Measurements from ENCODE around the gene SEMG1. TPM values are rescaled to one million over a fixed set of nuclear protein-coding genes. Genes with fewer than 3 reads are reported as not detected.

The SEMG1 gene
- total and polyA plus RNA-seq, 2 donors from 2014 or later, result not detected

DNA sequence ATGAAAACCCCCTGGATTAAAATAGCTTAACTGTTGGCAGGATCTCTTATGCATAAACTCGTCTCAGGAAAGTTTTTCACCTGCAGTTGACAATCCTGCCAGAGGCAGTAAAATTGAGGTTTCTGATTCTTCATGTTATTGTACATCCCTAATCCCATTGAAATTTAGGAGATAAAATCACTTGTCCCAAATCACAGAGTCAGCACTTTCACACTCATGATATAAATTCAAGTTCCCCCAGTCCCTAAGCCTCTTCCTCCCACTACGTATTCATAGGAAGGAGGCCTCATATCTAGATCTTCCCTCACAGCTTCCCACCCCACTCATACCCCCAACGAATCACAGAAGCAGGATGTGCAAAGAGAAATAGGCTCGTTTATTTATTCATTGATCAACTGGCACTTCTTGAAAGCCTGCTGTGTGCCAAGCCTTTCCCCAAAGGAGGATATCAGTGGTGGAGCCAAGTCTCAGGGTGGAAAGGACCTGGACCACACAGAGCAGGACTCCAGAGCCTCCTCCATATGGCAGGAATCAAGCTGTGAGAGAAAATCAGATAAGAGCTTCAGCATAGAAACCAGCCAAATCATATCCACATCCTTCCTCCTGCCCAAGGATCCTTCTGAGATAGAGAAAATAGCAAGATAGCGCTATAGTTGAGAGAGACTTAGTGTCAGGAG, 45.2 kb downstream of the SEMG1 start:
- H3K4me3 ChIP-seq (ENCODE audit: low read length in 3 of 3), result no peak overlapping the region
- H3K27me3 ChIP-seq (ENCODE audit: control insufficient read depth, insufficient read depth, low read length), result no peaks in the 10 kb centered on the region
- intact Hi-C loops (cut with DNase I), result no loop called here
- no peak for FAIRE-seq
- TF ChIP-seq, protein P1, sequence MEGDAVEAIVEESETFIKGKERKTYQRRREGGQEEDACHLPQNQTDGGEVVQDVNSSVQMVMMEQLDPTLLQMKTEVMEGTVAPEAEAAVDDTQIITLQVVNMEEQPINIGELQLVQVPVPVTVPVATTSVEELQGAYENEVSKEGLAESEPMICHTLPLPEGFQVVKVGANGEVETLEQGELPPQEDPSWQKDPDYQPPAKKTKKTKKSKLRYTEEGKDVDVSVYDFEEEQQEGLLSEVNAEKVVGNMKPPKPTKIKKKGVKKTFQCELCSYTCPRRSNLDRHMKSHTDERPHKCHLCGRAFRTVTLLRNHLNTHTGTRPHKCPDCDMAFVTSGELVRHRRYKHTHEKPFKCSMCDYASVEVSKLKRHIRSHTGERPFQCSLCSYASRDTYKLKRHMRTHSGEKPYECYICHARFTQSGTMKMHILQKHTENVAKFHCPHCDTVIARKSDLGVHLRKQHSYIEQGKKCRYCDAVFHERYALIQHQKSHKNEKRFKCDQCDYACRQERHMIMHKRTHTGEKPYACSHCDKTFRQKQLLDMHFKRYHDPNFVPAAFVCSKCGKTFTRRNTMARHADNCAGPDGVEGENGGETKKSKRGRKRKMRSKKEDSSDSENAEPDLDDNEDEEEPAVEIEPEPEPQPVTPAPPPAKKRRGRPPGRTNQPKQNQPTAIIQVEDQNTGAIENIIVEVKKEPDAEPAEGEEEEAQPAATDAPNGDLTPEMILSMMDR (IDR thresholded peaks at IDR 0.05; ENCODE audit: borderline replicate concordance, extremely low read depth, insufficient read depth), result no peak
- H3K27ac ChIP-seq (ENCODE audit: low read depth in 2 of 2, low read length in 2 of 2), result no peak overlapping the region
- no peaks in the 10 kb centered on the region for H3K4me1 ChIP-seq (ENCODE audit: control insufficient read depth in 2 of 3, insufficient read depth in 2 of 3, low read depth in 1 of 3, low read length in 3 of 3)
- H3K9me3 ChIP-seq (ENCODE audit: control insufficient read depth in 2 of 3, insufficient read depth in 1 of 3, low read length in 3 of 3), result no peaks in the 10 kb centered on the region
- no peaks in the 10 kb centered on the region for H3K36me3 ChIP-seq (ENCODE audit: control insufficient read depth in 2 of 3, insufficient read depth in 3 of 3, low read length in 3 of 3)
- H3K9ac ChIP-seq (ENCODE audit: low read length in 3 of 3), result no peak overlapping the region
- no peak for DNase-seq

- DNase-seq (no peak), FAIRE-seq (no peak)
- no peaks in the 10 kb centered on the region for H3K9me3 ChIP-seq (ENCODE audit: control insufficient read depth in 2 of 3, insufficient read depth in 1 of 3, low read length in 3 of 3)
- no peaks in the 10 kb centered on the region for H3K27me3 ChIP-seq (ENCODE audit: control insufficient read depth, insufficient read depth, low read length)
- no peak overlapping the region for H3K9ac ChIP-seq (ENCODE audit: low read length in 3 of 3)
- TF ChIP-seq, protein P1 (IDR thresholded peaks at IDR 0.05; ENCODE audit: borderline replicate concordance, extremely low read depth, insufficient read depth), result no peak
- H3K4me1 ChIP-seq (ENCODE audit: control insufficient read depth in 2 of 3, insufficient read depth in 2 of 3, low read depth in 1 of 3, low read length in 3 of 3), result no peaks in the 10 kb centered on the region
- no peaks in the 10 kb centered on the region for H3K36me3 ChIP-seq (ENCODE audit: control insufficient read depth in 2 of 3, insufficient read depth in 3 of 3, low read length in 3 of 3)
- H3K4me3 ChIP-seq (ENCODE audit: low read length in 3 of 3), result no peak overlapping the region
- intact Hi-C loops (cut with DNase I), result no loop called here
- no peak overlapping the region for H3K27ac ChIP-seq (ENCODE audit: low read depth in 2 of 2, low read length in 2 of 2)
Observed at GRCh38 chr20:45253261-45253660, 46.4 kb downstream of the SEMG1 start.

GRCh38 chr20:45254383-45255262, 47.8 kb downstream of the SEMG1 start, which contains the start of gene SLPI:
TSS of gene SLPI (minus strand) at chr20:45254564. CDS start at chr20:45254543, 21 bp downstream.
- H3K9ac ChIP-seq (ENCODE audit: low read length in 3 of 3), result no peak within 1 kb of the TSS
- no peak within 1 kb of the TSS for H3K4me3 ChIP-seq (ENCODE audit: low read length in 3 of 3)
- no peaks in the 10 kb centered on the region for H3K4me1 ChIP-seq (ENCODE audit: control insufficient read depth in 2 of 3, insufficient read depth in 2 of 3, low read depth in 1 of 3, low read length in 3 of 3)
- TF ChIP-seq, protein P1 (IDR thresholded peaks at IDR 0.05; ENCODE audit: borderline replicate concordance, extremely low read depth, insufficient read depth), result no peak
- H3K9me3 ChIP-seq (ENCODE audit: control insufficient read depth in 2 of 3, insufficient read depth in 1 of 3, low read length in 3 of 3), result no peaks in the 10 kb centered on the region
- no peaks in the 10 kb centered on the region for H3K36me3 ChIP-seq (ENCODE audit: control insufficient read depth in 2 of 3, insufficient read depth in 3 of 3, low read length in 3 of 3)
- H3K27me3 ChIP-seq (ENCODE audit: control insufficient read depth, insufficient read depth, low read length), result no peaks in the 10 kb centered on the region
- FAIRE-seq (no peak), DNase-seq (peak in 1 of 5 donors; percentile 78)
- intact Hi-C loops (cut with DNase I), result no loop called here
- H3K27ac ChIP-seq (ENCODE audit: low read depth in 2 of 2, low read length in 2 of 2), result no peak within 1 kb of the TSS
